CD4-positive, alpha-beta T cell treated with Interleukin-15 for 1 hour (primary cell): ENCODE measurements around the gene ATP2B1.

ENCODE experiments used
- DNase-seq: peaks from one replicate; pipeline ENCODE4 v3.0.0-alpha.2; 2020

ATP2B1 gene

GRCh38 chr12:89575374-89575773, 133.3 kb downstream of the ATP2B1 start:
- DNase-seq: no peak

GRCh38 chr12:89574736-89575208, 133.9 kb downstream of the ATP2B1 start:
- no peak for DNase-seq

GRCh38 chr12:89573051-89573810, 135.4 kb downstream of the ATP2B1 start:
- DNase-seq: no peak

GRCh38 chr12:89571491-89572195, 137.0 kb downstream of the ATP2B1 start:
- no peak for DNase-seq

GRCh38 chr12:89568484-89568883, 140.2 kb downstream of the ATP2B1 start:
- DNase-seq: no peak

GRCh38 chr12:89567691-89568239, 140.9 kb downstream of the ATP2B1 start:
- DNase-seq: no peak

GRCh38 chr12:89566615-89567014, 142.0 kb downstream of the ATP2B1 start:
- DNase-seq: no peak

- DNase-seq: no peak
These were observed 143.6 kb downstream of the ATP2B1 start for GRCh38 chr12:89565002-89565401.

- no peak for DNase-seq
These were observed 148.9 kb downstream of the ATP2B1 start for GRCh38 chr12:89559753-89560152.

- DNase-seq: no peak
These were observed 151.7 kb downstream of the ATP2B1 start for GRCh38 chr12:89556976-89557375.

- DNase-seq: no peak
These were observed 156.3 kb downstream of the ATP2B1 start for GRCh38 chr12:89552376-89552775.

- no peak for DNase-seq
These were observed 156.9 kb downstream of the ATP2B1 start for GRCh38 chr12:89551747-89552146.

GRCh38 chr12:89547101-89547500, 161.5 kb downstream of the ATP2B1 start:
- no peak for DNase-seq

- DNase-seq: no peak
These were observed 162.5 kb downstream of the ATP2B1 start for GRCh38 chr12:89546151-89546550.

- no peak for DNase-seq
These were observed 163.9 kb downstream of the ATP2B1 start for GRCh38 chr12:89544681-89545184.

GRCh38 chr12:89544022-89544421, 164.6 kb downstream of the ATP2B1 start:
- DNase-seq: no peak

- peak; percentile 59 for DNase-seq
These were observed 165.6 kb downstream of the ATP2B1 start for GRCh38 chr12:89542912-89543592.

GRCh38 chr12:89542236-89542635, 166.4 kb downstream of the ATP2B1 start:
- no peak for DNase-seq

GRCh38 chr12:89540586-89540985, 168.1 kb downstream of the ATP2B1 start:
- DNase-seq: no peak

GRCh38 chr12:89539426-89540223, 169.0 kb downstream of the ATP2B1 start:
- no peak for DNase-seq

GRCh38 chr12:89538897-89539296, 169.7 kb downstream of the ATP2B1 start:
- no peak for DNase-seq
